ENCODE data around the gene NPHS1.
"Not testable (repeated sequence)": the region's sequence is repeated elsewhere in the genome, so short reads cannot be mapped to it uniquely, and the experiment has no call there.

Gene NPHS1

DNA sequence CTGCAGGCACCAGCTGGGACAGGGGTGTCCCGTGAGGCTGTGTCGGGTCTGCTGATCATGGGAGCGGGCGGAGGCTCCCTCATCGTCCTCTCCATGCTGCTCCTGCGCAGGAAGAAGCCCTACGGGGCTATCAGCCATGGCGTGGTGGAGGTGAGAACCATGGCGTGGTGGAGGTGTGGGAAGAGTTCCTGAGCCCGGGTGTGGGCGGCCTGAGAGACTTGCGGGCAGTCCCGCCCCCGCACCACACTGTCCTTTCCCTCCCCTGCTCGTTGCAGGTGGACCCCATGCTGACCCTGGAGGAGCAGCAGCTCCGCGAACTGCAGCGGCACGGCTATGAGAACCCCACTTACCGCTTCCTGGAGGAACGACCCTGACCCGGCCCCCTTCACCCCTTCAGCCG lies 26.8 kb upstream of the NPHS1 start:
- no peak for DNase-seq (ENCODE audit: low read depth)
- H3K4me3 ChIP-seq (ENCODE audit: low read depth, low read length), result no peak overlapping the region
- TF ChIP-seq CTCF (IDR thresholded peaks at IDR 0.05; ENCODE audit: control insufficient read depth, extremely low read depth, insufficient read depth), result no peak

DNA sequence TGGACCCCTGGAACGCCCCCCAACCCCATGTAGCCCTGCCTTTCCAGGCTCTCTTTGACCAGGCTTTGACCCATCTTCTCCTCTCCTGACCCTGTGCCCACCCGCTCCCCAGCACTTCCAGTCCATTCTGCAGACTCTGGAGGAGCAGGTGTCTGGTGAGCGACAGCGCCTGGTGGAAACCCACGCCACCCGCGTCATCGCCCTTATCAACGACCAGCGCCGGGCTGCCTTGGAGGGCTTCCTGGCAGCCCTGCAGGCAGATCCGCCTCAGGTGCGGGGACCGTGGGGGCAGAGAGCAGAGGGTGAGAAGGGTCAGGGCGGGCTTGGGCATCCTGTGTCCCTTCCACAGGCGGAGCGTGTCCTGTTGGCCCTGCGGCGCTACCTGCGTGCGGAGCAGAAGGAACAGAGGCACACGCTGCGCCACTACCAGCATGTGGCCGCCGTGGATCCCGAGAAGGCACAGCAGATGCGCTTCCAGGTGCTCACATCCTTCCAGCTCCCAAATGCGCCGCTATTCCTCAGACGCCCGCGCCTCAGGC lies 22.2 kb upstream of the NPHS1 start:
- no peak for TF ChIP-seq CTCF (IDR thresholded peaks at IDR 0.05; ENCODE audit: control insufficient read depth, extremely low read depth, insufficient read depth)
- no peak for DNase-seq (ENCODE audit: low read depth)

DNA sequence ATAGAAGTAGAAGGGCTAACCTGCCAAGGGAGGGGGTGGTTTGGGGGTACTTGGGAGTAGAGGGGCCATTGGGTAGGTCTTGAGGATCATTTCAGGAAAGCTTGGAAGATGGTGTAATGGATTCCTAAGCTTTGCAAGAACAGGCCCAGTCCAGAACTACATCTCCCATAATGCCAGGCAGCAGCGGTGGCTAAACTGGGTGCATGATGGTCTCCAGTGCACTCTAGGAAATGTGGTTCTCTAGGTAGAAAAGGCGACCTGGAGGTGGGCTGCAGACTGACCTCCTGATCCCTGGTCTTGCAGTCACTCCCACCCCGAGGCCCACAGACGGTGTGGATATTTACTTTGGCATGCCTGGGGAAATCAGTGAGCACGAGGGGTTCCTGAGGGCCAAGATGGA lies 19.9 kb upstream of the NPHS1 start:
- TF ChIP-seq CTCF (IDR thresholded peaks at IDR 0.05; ENCODE audit: control insufficient read depth, extremely low read depth, insufficient read depth), result no peak
- DNase-seq (ENCODE audit: low read depth), result no peak
- H3K4me3 ChIP-seq (ENCODE audit: low read depth, low read length), result no peak overlapping the region

More for the DNA sequence above, 22.2 kb upstream of the NPHS1 start:
- no peak overlapping the region for H3K4me3 ChIP-seq (ENCODE audit: low read depth, low read length)

GRCh38 chr19:35871611-35872010 lies 19.3 kb upstream of the NPHS1 start:
- H3K4me3 ChIP-seq (ENCODE audit: low read depth, low read length), result no peak overlapping the region
- DNase-seq (ENCODE audit: low read depth), result no peak
- TF ChIP-seq CTCF (IDR thresholded peaks at IDR 0.05; ENCODE audit: control insufficient read depth, extremely low read depth, insufficient read depth), result no peak

DNA sequence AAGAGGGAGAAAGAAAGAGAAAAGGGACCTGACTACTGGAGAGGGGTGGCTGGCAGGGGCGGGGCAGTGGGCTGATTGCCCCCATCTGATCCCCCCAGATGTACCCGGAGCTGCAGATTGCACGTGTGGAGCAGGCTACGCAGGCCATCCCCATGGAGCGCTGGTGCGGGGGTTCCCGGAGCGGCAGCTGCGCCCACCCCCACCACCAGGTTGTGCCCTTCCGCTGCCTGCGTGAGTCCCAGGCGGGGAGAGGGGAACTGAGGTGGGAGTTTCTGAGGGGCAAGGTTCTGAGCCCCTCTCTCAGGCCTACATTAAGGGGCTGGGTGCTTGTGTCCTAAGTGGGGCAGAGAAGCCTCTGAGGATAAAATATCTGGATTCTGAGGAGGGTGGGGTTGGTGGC lies 18.5 kb upstream of the NPHS1 start:
- DNase-seq (ENCODE audit: low read depth), result no peak
- H3K4me3 ChIP-seq (ENCODE audit: low read depth, low read length), result no peak overlapping the region
- no peak for TF ChIP-seq CTCF (IDR thresholded peaks at IDR 0.05; ENCODE audit: control insufficient read depth, extremely low read depth, insufficient read depth)

GRCh38 chr19:35870124-35870736 lies 17.9 kb upstream of the NPHS1 start:
- H3K4me3 ChIP-seq (ENCODE audit: low read depth, low read length), result peak overlapping the region; percentile 10; the same call in 1 of the 2 replicates
- not testable (repeated sequence) for DNase-seq (ENCODE audit: low read depth)

- no peak for TF ChIP-seq CTCF (IDR thresholded peaks at IDR 0.05; ENCODE audit: control insufficient read depth, extremely low read depth, insufficient read depth)
- peak overlapping the region; percentile 53 for H3K4me3 ChIP-seq (ENCODE audit: low read depth, low read length)
- DNase-seq (ENCODE audit: low read depth), result peak; percentile 68
Measured at GRCh38 chr19:35869327-35870123, 17.2 kb upstream of the NPHS1 start.

Data from LNCaP clone FGC (cell line).